GM13977 (cell line): ENCODE measurements around the gene IGLL5.

Experiments
- DNase-seq: peaks from one replicate; pipeline ENCODE4 v3.0.0; 2012; ENCODE audit warnings: low spot score
- CTCF ChIP-seq: IDR thresholded peaks from 2 replicates; pipeline ENCODE4 v1.5.1; 2012; ENCODE audit warnings: mild to moderate bottlenecking, control low read depth; ENCODE audit not compliant: insufficient read depth; ENCODE audit errors: extremely low read depth, missing control alignments
- in situ Hi-C: fragments of 300-500 bp; cut with MboI; formaldehyde crosslinking; loops from one replicate; pipeline ENCODE4 v1.12.0; 2022; ENCODE audit warnings: low sequenced_read_pairs, low pct_unique_long_range_greater_than_20kb, mixed read lengths, inconsistent platforms; ENCODE audit not compliant: unreplicated experiment

IGLL5 gene

GRCh38 chr22:22928666-22929380, 41.2 kb downstream of the IGLL5 start:
- in situ Hi-C loops: loop anchor here (10.0 kb wide), 1 partner anchor 724 kb away; no protein-coding TSS in a partner anchor
- peak; percentile 89 for DNase-seq
- TF ChIP-seq CTCF: no peak

- no peak for DNase-seq
- in situ Hi-C loops: loop anchor here (10.0 kb wide), 3 partner anchors 615 to 895 kb away; no protein-coding TSS in a partner anchor
- no peak for TF ChIP-seq CTCF
These were observed 42.0 kb downstream of the IGLL5 start for GRCh38 chr22:22929381-22930221.

- in situ Hi-C loops: loop anchor here (10.0 kb wide), 2 partner anchors 615 to 895 kb away; no protein-coding TSS in a partner anchor
- no peak for TF ChIP-seq CTCF
- DNase-seq: no peak
These were observed 42.5 kb downstream of the IGLL5 start for GRCh38 chr22:22930222-22930497.

- no peak for DNase-seq
- in situ Hi-C loops: loop anchor here (10.0 kb wide), 2 partner anchors 616 to 896 kb away; no protein-coding TSS in a partner anchor
- TF ChIP-seq CTCF: no peak
These were observed 43.2 kb downstream of the IGLL5 start for GRCh38 chr22:22930571-22931556.

GRCh38 chr22:22931557-22932270, 44.1 kb downstream of the IGLL5 start:
- in situ Hi-C loops: loop anchor here (10.0 kb wide), 2 partner anchors 617 to 897 kb away; no protein-coding TSS in a partner anchor
- TF ChIP-seq CTCF: no peak
- DNase-seq: no peak
